Activated CD8-positive, alpha-beta memory T cell treated with anti-CD3 and anti-CD28 coated beads for 1 hour (primary cell): ENCODE results near the gene IP6K3.

Experiments
- DNase-seq, 2 donors: peaks; one replicate each; pipeline ENCODE4 v3.0.0-alpha.2; 2020; ENCODE audit warnings: low read depth in 1 of 2; ENCODE audit errors: extremely low read depth in 1 of 2

Gene IP6K3

DNA sequence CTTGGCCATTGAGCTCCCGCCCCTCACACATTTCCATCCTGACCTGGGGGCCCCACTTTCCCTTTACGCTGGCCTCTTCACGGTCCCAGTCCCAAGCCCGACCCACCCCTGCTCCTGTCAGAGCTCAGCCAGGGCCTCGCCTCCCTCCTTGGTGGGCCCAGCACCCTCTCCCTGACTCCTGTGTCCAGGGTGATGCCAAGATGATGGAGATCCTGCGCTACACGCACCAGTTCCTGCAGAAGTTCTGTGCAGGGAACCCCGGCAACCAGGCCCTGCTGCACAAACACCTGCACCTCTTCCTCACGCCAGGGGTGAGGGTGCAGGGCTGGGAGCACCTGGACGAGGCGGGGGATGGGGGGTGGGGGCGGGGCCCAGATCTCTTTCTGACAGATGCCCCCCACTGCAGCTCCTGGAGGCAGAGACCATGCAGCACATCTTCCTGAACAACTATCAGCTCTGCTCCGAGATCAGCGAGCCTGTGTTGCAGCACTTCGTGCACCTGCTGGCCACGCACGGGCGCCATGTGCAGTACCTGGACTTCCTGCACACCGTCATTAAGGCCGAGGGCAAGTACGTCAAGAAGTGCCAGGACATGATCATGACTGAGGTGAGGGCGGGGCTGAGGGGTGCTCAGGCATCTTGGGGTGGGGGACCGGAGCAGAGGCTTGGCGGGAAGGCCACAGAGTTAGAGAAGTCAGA is 68.3 kb downstream of the IP6K3 start:
- DNase-seq = no peak

DNA sequence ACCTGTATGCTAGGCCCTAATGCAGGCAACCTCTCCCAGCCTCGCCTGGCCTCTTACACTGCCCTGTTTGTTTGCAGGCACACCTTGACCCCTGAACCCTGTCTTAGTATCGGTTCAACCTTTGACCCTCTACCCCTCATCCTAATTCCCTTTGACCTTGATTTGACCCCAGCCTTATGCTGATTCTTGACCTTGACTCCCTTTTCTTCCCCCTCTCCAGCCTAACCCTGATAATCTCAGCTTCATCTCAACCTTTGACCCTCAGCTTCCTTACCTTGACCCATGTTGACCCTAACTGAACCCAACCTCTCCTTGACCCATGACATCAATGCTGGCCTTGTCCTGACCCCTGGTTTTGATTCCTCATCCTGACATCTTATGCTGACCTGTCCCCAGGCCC is 69.0 kb downstream of the IP6K3 start:
- DNase-seq = no peak

DNA sequence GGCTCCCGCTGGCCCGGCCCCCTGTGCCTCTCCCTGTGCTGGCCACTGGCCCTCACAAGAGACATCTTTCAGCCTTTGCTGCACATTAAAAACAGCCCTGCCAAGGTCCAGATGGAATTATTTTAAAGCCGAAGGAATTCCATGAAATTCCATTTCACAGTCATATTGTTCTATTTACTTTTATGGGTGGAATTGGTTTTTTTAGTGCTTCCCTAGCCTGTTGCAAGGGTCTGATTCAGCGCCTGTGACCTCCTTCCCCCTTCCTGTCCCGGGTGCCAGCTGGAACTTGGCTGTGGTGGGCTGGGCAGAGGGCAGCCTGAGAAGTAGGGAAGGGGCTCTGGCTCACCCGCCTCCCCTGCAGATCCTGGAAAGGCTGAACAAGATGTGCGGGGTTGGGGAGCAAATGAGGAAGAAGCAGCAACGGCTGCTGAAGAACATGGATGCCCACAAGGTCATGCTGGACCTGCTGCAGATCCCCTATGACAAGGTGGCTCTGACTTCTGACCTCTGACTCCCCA is 69.5 kb downstream of the IP6K3 start:
- no peak for DNase-seq

DNA sequence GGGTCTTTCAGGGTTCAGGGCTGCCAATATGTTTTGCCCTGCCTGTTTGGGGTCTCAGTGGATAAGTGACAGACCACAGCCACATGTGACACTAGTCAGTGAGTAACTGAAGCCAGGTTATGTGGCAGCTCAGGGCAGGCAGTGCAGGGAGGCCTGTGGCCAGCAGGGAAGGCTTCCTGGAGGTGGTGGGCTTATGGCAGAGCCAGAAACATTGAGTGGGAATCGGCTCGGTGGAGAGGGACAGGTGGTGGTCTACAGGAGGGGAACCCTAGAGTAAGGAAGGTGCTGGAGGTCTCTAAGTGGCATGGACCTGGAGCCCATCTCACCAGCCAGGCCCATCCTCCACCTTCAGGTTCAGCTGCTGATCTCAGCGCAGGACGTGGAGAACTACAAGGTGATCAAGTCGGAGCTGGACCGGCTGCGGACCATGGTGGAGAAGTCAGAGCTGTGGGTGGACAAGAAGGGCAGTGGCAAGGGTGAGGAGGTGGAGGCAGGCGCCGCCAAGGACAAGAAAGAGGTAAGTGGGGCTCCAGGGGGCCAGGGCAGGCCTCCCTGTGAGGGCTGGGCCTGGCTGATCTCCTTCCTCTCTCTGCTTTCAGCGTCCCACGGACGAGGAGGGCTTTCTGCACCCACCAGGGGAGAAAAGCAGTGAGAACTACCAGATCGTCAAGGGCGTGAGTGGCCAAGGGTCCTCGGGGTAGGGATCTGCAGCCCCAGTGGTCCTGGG is 70.1 kb downstream of the IP6K3 start:
- DNase-seq = no peak

DNA sequence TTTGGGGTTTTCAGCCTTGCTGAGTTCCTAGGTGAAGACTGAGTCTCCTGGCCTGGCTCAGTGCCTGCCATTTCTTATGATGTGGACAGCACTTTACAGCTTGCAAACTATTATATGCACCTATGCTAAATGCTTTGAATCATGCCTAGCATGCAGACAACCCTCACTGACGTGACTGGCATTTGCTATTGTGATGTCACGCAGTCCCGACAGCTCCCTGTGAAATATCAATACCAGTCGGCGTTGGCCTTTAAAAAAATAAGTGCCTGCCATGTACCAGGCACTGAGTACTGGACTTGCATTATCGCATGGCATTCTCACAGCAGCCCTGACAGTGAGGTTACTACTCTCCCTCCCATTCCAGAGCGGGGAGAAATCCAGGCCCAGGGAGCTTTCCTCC is 70.7 kb downstream of the IP6K3 start:
- DNase-seq = no peak

DNA sequence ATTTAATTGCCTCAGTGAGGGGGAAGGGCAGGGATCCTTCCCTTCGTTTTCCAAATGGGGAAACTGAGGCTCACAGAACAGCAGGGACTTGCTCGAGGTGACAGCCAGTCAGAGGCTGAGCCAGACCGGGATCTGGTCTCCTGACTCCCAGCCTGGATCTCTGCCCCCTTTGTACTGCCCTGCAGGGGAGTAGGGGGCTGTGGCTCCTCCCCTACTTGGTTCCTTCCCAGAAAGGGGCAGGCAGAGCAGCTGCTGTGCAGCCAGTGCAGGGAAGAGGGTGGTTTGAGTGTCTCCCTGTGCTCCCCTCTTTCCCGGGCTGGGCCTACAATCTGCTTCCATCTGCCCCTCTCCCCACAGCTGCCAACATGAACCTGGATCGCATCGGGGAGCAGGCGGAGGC is 72.9 kb downstream of the IP6K3 start:
- no peak for DNase-seq

DNA sequence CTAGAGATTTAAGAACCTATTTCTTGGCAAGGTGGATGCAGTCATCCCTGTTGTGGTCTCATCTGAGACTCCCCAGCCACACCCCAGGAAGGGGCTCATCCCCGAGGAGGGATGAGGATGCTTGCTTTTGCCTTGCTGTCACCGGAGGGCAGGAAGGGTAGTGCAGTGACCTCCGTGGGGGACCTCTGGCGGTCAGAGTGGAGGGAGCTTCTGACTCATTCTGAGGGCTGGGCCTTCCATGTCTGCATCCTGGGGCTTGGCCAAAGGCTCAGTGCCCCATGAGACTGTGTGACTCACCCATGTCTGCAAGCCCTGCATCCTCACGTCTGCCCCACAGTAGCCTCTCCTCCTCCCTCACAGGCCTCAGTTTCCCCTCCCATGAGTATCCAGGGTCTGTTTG is 73.9 kb downstream of the IP6K3 start:
- no peak for DNase-seq

DNA sequence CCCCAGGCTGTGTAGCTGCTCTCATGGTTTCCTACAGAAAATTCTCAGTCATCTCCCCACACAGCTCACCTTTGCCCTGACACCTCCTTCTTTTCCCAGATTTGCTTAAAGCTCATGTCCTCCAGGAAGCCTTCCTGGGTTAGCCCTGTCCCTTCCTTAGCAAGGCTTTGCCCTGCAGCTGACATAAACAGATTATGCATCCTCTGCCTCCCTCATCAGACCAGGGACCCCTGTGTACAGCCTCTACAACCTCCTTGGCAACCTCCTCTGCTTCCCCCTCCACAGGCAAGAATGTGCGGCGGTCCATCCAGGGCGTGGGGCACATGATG is 75.0 kb downstream of the IP6K3 start:
- DNase-seq = no peak
